Osteocyte (in vitro differentiated cells): ENCODE data around the gene DIS3. TPM values are rescaled to one million over a fixed set of nuclear protein-coding genes. Genes with fewer than 3 reads are reported as not detected.
A peak's percentile ranks its signal among the peaks of the same experiment; 100 is the strongest.
"Not testable (repeated sequence)": the region's sequence is repeated elsewhere in the genome, so short reads cannot be mapped to it uniquely, and the experiment has no call there.

ENCODE experiments used
- DNase-seq: peaks from one replicate; pipeline ENCODE4 v3.0.0; 2021; ENCODE audit warnings: mixed read lengths; ENCODE audit not compliant: unreplicated experiment; ENCODE audit errors: extremely low spot score
- H3K27ac Mint-ChIP-seq: one replicate; pipeline ENCODE4 v1.8.0; 2021; ENCODE audit warnings: mild to moderate bottlenecking, mixed read lengths; ENCODE audit not compliant: unreplicated experiment
- H3K27me3 Mint-ChIP-seq: one replicate; pipeline ENCODE4 v1.8.0; 2021; ENCODE audit warnings: mixed read lengths; ENCODE audit not compliant: unreplicated experiment
- H3K36me3 Mint-ChIP-seq: one replicate; pipeline ENCODE4 v1.8.0; 2021; ENCODE audit warnings: mixed read lengths; ENCODE audit not compliant: unreplicated experiment
- H3K4me1 Mint-ChIP-seq: one replicate; pipeline ENCODE4 v1.8.0; 2021; ENCODE audit warnings: mixed read lengths; ENCODE audit not compliant: unreplicated experiment
- H3K4me3 Mint-ChIP-seq: one replicate; pipeline ENCODE4 v1.8.0; 2021; ENCODE audit warnings: mild to moderate bottlenecking, moderate library complexity, mixed read lengths; ENCODE audit not compliant: unreplicated experiment
- H3K9me3 Mint-ChIP-seq: one replicate; pipeline ENCODE4 v1.8.0; 2021; ENCODE audit warnings: mixed read lengths; ENCODE audit not compliant: unreplicated experiment
- total RNA-seq: library from RNA; stranded (reverse); gene quantifications from 2 replicates; pipeline ENCODE4 v1.2.1, GENCODE V29; 2021
- TF ChIP-seq, protein P1 (sequence below): fragments of 200-600 bp; sonication (generic); IDR thresholded peaks from 2 replicates; pipeline ENCODE4 v1.5.0; 2021; ENCODE audit warnings: antibody characterized with exemption, mild to moderate bottlenecking, moderate library complexity

Gene DIS3
- total RNA-seq, 1 donor from 2014 or later: 30.8 TPM

- no peaks in the 10 kb centered on the region for H3K4me1 Mint-ChIP-seq
- DNase-seq: no peak
- H3K27me3 Mint-ChIP-seq: no peaks in the 10 kb centered on the region
- no peak overlapping the region for H3K27ac Mint-ChIP-seq
- H3K36me3 Mint-ChIP-seq: peaks cover 33% of the 10 kb centered on the region
- no peak overlapping the region for H3K4me3 Mint-ChIP-seq
- H3K9me3 Mint-ChIP-seq: peaks cover 3% of the 10 kb centered on the region
- TF ChIP-seq, protein P1, sequence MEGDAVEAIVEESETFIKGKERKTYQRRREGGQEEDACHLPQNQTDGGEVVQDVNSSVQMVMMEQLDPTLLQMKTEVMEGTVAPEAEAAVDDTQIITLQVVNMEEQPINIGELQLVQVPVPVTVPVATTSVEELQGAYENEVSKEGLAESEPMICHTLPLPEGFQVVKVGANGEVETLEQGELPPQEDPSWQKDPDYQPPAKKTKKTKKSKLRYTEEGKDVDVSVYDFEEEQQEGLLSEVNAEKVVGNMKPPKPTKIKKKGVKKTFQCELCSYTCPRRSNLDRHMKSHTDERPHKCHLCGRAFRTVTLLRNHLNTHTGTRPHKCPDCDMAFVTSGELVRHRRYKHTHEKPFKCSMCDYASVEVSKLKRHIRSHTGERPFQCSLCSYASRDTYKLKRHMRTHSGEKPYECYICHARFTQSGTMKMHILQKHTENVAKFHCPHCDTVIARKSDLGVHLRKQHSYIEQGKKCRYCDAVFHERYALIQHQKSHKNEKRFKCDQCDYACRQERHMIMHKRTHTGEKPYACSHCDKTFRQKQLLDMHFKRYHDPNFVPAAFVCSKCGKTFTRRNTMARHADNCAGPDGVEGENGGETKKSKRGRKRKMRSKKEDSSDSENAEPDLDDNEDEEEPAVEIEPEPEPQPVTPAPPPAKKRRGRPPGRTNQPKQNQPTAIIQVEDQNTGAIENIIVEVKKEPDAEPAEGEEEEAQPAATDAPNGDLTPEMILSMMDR: no peak
Measured at GRCh38 chr13:72820156-72820897, 38.6 kb upstream of the DIS3 start.

DNA sequence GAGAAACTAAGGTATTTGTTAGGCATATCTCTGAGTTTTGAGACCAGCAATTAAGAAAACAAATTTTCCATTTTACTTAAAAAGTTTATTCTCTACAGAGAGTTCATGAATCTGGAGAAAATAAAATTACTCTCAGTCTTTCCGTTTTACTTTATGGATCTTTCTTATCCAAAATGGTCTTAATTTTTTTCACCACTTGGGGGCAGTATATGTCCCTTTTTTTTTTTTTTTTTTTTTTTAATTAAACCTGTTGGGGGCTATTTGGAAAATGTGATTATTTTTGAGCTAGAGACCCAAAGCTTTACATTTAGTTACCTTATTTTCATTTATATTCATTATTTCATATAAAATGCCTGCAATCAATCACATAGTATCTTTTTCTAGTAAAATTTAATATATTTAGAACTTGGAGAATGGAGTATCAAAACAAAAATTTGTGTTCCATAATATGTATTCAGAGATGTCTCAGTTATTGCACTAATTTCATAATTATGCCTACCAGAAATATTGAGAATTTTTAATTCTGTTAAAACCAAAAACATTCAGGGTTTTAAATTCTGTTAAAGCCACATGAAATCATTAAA, 27.3 kb upstream of the DIS3 start:
- no peaks in the 10 kb centered on the region for H3K9me3 Mint-ChIP-seq
- no peak overlapping the region for H3K27ac Mint-ChIP-seq
- no peaks in the 10 kb centered on the region for H3K4me1 Mint-ChIP-seq
- H3K4me3 Mint-ChIP-seq: no peak overlapping the region
- H3K27me3 Mint-ChIP-seq: no peaks in the 10 kb centered on the region
- H3K36me3 Mint-ChIP-seq: peaks cover 32% of the 10 kb centered on the region
- no peak for DNase-seq
- TF ChIP-seq, protein P1: peak; percentile 65

DNA sequence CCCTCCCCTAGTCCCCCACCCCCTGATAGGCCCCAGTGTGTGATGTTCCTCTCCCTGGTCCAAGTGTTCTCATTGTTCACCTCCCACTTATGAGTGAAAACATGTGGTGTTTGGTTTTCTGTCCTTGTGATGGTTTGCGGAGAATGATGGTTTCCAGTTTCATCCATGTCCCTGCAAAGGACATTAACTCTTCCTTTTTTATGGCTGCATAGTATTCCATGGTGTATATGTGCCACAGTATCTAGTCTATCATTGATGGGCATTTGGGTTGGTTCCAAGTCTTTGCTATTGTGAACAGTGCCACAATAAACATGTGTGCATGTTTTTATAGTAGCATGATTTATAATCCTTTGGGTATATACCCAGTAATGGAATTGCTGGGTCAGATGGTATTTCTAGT, 24.8 kb upstream of the DIS3 start:
- not testable (repeated sequence) for DNase-seq, H3K27ac Mint-ChIP-seq, H3K4me3 Mint-ChIP-seq, H3K27me3 Mint-ChIP-seq, H3K9me3 Mint-ChIP-seq, H3K4me1 Mint-ChIP-seq
- H3K36me3 Mint-ChIP-seq: peaks cover 20% of the 10 kb centered on the region

GRCh38 chr13:72805676-72806346, 24.1 kb upstream of the DIS3 start:
- peaks cover 22% of the 10 kb centered on the region for H3K36me3 Mint-ChIP-seq
- H3K4me3 Mint-ChIP-seq: no peak overlapping the region
- DNase-seq: no peak
- H3K4me1 Mint-ChIP-seq: no peaks in the 10 kb centered on the region
- H3K9me3 Mint-ChIP-seq: no peaks in the 10 kb centered on the region
- H3K27ac Mint-ChIP-seq: no peak overlapping the region
- TF ChIP-seq, protein P1: no peak
- no peaks in the 10 kb centered on the region for H3K27me3 Mint-ChIP-seq

DNA sequence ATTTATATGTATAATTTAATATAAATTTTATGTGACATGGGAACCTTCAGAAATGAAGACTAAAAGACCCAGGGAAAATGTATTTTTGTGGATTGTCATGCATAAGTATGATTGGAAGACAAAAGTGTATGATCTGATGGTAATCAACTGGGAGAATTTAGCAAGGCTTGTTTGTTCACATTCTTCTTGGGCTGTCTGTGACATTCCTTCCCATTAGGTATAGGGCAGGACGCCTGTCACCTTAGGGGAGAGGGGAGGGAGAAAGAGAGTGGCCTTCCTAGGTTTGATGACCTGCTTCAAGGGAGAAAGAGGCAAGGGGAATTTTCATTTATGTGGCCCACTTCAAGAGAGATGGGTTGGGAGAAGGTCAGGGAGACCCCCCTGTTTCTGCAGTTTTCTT, 22.6 kb upstream of the DIS3 start:
- Mint-ChIP-seq H3K27ac (no peak overlapping the region), H3K4me1 (no peaks in the 10 kb centered on the region), H3K9me3 (no peaks in the 10 kb centered on the region), H3K4me3 (no peak overlapping the region), H3K27me3 (no peaks in the 10 kb centered on the region), H3K36me3 (peaks cover 25% of the 10 kb centered on the region)
- DNase-seq: no peak
- TF ChIP-seq, protein P1: no peak
